ENCODE results near the gene CNTROB.

Gene CNTROB

DNA sequence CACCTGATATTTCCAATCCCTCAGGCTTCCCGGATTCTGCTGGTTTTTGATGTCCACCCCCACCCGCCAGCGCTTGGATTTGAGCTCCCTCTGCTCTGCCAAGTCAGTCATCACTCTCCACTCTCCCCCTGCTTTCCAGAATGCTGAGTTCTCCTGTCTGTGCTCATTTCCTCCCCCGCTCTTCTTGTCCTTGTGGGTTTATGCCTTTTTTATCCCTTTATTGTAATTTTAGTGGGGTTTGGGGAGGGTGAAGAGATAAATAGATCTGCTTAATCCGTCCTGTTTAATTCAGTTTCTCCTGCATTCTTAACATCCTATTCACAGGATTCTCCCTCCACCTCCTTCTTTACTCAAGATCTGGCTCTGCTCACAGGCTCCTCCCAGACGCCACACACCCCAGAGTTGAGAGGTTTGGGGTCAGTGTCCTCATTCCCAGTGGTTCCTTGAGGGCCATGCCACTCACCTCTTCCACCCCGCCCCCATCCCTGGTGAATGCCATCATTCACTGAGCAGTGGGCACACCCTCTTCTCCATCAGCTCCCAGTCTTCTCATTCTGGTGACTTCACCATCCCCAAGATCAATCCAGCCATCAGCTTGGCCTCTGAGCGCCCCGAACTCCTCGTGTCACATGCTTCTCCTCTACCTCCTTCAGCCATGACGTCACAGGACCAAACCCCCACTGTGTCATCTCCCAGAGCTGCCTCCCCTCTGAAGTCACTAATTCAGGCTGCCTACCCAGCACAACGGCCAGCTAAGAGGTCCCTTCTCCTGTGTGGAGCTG, 55.3 kb downstream of the CNTROB start:
- TF ChIP-seq FOXK2 (IDR thresholded peaks at IDR 0.05) (no peak), FOXM1 (IDR thresholded peaks at IDR 0.05; ENCODE audit: borderline replicate concordance) (no peak), SP1 (IDR thresholded peaks at IDR 0.05) (no peak), SUZ12 (IDR thresholded peaks at IDR 0.05) (no peak), HDGF (IDR thresholded peaks at IDR 0.05; ENCODE audit: borderline replicate concordance) (no peak), ZNF384 (IDR thresholded peaks at IDR 0.05) (no peak), FOXA1 (IDR thresholded peaks at IDR 0.05) (no peak), NFRKB (IDR thresholded peaks at IDR 0.05) (no peak)
- no peak for DNase-seq (ENCODE audit: extremely low spot score)
- ChIA-PET CTCF (interaction anchor here (0.5 to 1.1 kb wide), 4 partner anchors 10 to 421 kb away, joined by 3 to 5 read pairs (median 4); no protein-coding TSS in a partner anchor), POLR2A (interaction anchor here (1.1 kb wide), 1 partner anchor 72 kb away, joined by 3 read pairs; the partner anchor contains the start of gene RNF227)

GRCh38 chr17:7988750-7989178, 56.8 kb downstream of the CNTROB start:
- ChIA-PET POLR2A (interaction anchor here (0.6 to 2.9 kb wide), 3 partner anchors 56 to 73 kb away, joined by 3 to 21 read pairs (median 3); partner anchors contain the start of genes CNTROB, RNF227 and TRAPPC1), CTCF (interaction anchor here (0.6 to 3.0 kb wide), 8 partner anchors 8 to 245 kb away, joined by 3 to 14 read pairs (median 4); partner anchors contain the start of genes CNTROB and TRAPPC1)
- DNase-seq (ENCODE audit: extremely low spot score), result peak; percentile 53
- TF ChIP-seq L3MBTL2 (conservative IDR thresholded peaks at IDR 0.05), result peak; percentile 73
- TF ChIP-seq PKNOX1 (IDR thresholded peaks at IDR 0.05), result no peak
- TF ChIP-seq ZNF384 (IDR thresholded peaks at IDR 0.05), result peak; percentile 54

DNA sequence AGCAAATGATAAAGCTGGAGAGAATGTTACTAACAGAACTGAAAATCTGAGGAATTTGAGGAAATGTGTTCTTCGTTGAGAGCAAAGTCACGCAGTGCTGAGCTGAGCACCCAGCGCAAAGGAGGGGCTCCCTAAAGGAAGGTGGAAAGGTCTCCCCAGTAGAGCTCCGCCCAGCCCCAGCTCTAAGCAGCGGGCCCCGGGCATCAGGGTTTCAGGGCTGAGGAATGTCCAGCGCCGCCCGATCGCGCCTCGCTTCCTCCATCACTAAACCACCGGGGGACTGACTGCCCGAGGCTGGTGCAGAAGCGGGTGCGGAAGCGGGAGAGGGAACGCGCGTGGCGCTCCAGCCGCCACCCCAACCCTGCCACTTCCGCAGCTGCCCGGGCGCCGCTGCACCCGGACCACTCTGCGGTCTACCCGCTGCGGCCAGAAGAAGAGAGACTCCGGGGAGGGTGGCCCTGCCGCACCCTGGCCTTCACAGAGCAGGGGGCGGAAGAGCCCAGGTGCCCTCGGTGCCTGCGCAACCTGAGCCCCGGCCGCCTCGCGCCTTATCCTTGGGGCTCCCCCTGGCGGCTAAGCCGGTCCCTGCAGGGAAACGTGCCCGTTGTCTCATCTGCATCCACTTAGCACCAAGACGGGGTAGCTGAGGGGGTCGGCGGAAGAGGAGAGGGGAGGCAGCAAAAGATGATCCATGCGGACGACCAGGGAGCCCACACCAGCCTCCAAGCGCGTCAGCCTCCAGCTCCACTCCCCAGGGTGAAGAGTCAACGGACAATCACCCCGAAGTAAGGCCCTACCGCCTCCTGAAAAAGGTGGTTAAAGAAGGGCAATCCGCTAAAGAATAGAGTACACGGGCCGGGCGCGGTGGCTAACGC, 58.0 kb downstream of the CNTROB start:
- peak; percentile 89 for DNase-seq (ENCODE audit: extremely low spot score)
- CTCF ChIA-PET, result interaction anchor here (0.5 to 3.0 kb wide), 27 partner anchors 9 to 362 kb away, joined by 3 to 14 read pairs (median 4); partner anchors contain the start of genes KDM6B, NAA38 and RNF227
- TF ChIP-seq TARDBP (IDR thresholded peaks at IDR 0.05) (no peak), NFRKB (IDR thresholded peaks at IDR 0.05) (no peak), FOXM1 (IDR thresholded peaks at IDR 0.05; ENCODE audit: borderline replicate concordance) (no peak), ELF4 (IDR thresholded peaks at IDR 0.05) (peak; percentile 46; the same call in 1 of the 2 replicates), L3MBTL2 (conservative IDR thresholded peaks at IDR 0.05) (peak; percentile 76), PKNOX1 (IDR thresholded peaks at IDR 0.05) (no peak)
- POLR2A ChIA-PET, result interaction anchor here (0.9 to 2.9 kb wide), 9 partner anchors 12 to 245 kb away, joined by 3 to 21 read pairs (median 4); partner anchors contain the start of genes CNTROB, RNF227 and TRAPPC1

- ChIA-PET CTCF (interaction anchor here (1.3 kb wide), 1 partner anchor 129 kb away, joined by 3 read pairs; no protein-coding TSS in a partner anchor), POLR2A (interaction anchor here (0.7 to 1.1 kb wide), 2 partner anchors 16 to 77 kb away, joined by 3 read pairs; partner anchors contain the start of gene RNF227)
- TF ChIP-seq CTBP1 (IDR thresholded peaks at IDR 0.05; ENCODE audit: borderline replicate concordance) (no peak), SUZ12 (IDR thresholded peaks at IDR 0.05) (no peak), ZNF384 (IDR thresholded peaks at IDR 0.05) (no peak), LEF1 (IDR thresholded peaks at IDR 0.05; ENCODE audit: borderline replicate concordance) (no peak), FOXM1 (IDR thresholded peaks at IDR 0.05; ENCODE audit: borderline replicate concordance) (no peak), NFRKB (IDR thresholded peaks at IDR 0.05) (no peak), SP1 (IDR thresholded peaks at IDR 0.05) (no peak), L3MBTL2 (conservative IDR thresholded peaks at IDR 0.05) (no peak), ARNT (IDR thresholded peaks at IDR 0.05) (no peak), HDGF (IDR thresholded peaks at IDR 0.05; ENCODE audit: borderline replicate concordance) (no peak), FOXK2 (IDR thresholded peaks at IDR 0.05) (no peak), BHLHE40 (IDR thresholded peaks at IDR 0.05; ENCODE audit: borderline replicate concordance) (no peak), FOXA1 (IDR thresholded peaks at IDR 0.05) (no peak)
- no peak for DNase-seq (ENCODE audit: extremely low spot score)
Observed at GRCh38 chr17:7992516-7992915, 60.5 kb downstream of the CNTROB start.

DNA sequence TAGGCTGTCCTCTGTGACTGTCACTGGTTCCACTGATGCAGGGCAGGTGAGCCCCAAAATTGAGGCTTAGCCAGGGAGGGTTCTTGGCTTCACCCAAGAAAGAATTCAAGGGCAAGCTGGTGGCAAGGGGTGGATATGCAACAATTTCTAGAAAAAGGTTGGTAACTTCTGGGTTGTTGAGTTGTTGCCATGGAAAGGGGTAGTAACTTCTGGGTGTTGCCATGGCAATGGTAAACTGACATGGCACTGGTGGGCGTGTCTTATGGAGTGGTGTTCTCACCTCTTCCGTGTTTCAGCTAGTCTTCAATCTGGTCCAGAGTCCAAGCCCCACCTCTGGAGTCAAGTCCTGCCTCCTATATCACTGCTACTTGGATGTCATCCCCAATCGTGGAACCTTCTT, 60.9 kb downstream of the CNTROB start:
- POLR2A ChIA-PET, result interaction anchor here (0.7 to 1.1 kb wide), 2 partner anchors 16 to 77 kb away, joined by 3 read pairs; partner anchors contain the start of gene RNF227
- CTCF ChIA-PET, result interaction anchor here (1.3 kb wide), 1 partner anchor 130 kb away, joined by 3 read pairs; no protein-coding TSS in a partner anchor
- no peak for DNase-seq (ENCODE audit: extremely low spot score)
- TF ChIP-seq PKNOX1 (IDR thresholded peaks at IDR 0.05) (peak; percentile 34; the same call in 1 of the 2 replicates), SUZ12 (IDR thresholded peaks at IDR 0.05) (no peak)

All from HEK293T (cell line).